Endothelial cell of umbilical vein (primary cell): ENCODE measurements around the gene RFFL.

Experiments
- EZH2 ChIP-seq: IDR thresholded peaks from 2 replicates; pipeline ENCODE4 v1.6.1; 2012; ENCODE audit warnings: borderline replicate concordance, low read depth, mild to moderate bottlenecking, moderate library complexity, low read length, inconsistent platforms; ENCODE audit not compliant: severe bottlenecking
- GATA2 ChIP-seq: IDR thresholded peaks from 2 replicates; pipeline ENCODE4 v1.7.0; 2011; ENCODE audit warnings: low read depth, mild to moderate bottlenecking, moderate library complexity, mixed read lengths, low read length; ENCODE audit not compliant: insufficient read length, insufficient read depth
- JUN ChIP-seq: IDR thresholded peaks from 2 replicates; pipeline ENCODE4 v1.6.1; 2011; ENCODE audit warnings: borderline replicate concordance, low read depth; ENCODE audit not compliant: insufficient read length, insufficient read depth
- MYC ChIP-seq: IDR thresholded peaks from one replicate; pipeline ENCODE4 v1.6.1; 2011; ENCODE audit warnings: mild to moderate bottlenecking, low read depth, low read length
- POLR2A ChIP-seq: IDR thresholded peaks from 2 replicates; pipeline ENCODE4 v1.6.1; 2012; ENCODE audit warnings: low read depth, mild to moderate bottlenecking, control low read depth, low read length
- POLR2AphosphoS5 ChIP-seq: IDR thresholded peaks from 2 replicates; pipeline ENCODE4 v1.6.1; 2012; ENCODE audit warnings: low read depth, mild to moderate bottlenecking, control low read depth, low read length, moderate library complexity; ENCODE audit not compliant: insufficient read depth
- TF ChIP-seq, protein P1 (sequence below), 2 donors: IDR thresholded peaks; 1 replicate in 1 of 2; 2 replicates in 1 of 2; pipeline ENCODE4 v1.5.1; 2011; ENCODE audit warnings: low read length in 2 of 2, mild to moderate bottlenecking in 2 of 2, moderate library complexity in 2 of 2, control low read depth in 1 of 2, inconsistent platforms in 1 of 2, low read depth in 1 of 2; ENCODE audit not compliant: insufficient read depth in 1 of 2; ENCODE audit errors: extremely low read depth in 1 of 2
- TF ChIP-seq, protein P2 (sequence below): IDR thresholded peaks from 2 replicates; pipeline ENCODE4 v1.6.1; 2011; ENCODE audit not compliant: insufficient read depth, insufficient read length

DNA sequence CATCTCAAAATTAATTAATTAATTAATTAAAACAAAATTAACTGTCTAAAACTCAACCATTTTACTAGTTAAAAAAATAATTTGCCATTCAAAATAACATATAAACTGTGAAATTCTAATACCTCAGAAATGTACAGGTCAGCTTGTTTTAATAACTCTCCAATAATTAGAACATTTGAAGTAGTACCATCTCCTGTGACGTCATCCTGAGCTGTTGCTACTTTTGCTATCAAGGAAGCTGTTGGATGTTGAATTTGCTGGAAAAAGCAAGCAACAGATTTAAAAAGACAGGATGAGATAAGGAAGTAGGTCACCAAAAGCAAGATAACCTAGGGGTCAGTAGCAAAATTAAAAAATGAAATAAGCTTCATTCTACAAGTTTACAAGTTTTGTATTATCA, 105.1 kb downstream of the RFFL start:
- TF ChIP-seq, protein P1, sequence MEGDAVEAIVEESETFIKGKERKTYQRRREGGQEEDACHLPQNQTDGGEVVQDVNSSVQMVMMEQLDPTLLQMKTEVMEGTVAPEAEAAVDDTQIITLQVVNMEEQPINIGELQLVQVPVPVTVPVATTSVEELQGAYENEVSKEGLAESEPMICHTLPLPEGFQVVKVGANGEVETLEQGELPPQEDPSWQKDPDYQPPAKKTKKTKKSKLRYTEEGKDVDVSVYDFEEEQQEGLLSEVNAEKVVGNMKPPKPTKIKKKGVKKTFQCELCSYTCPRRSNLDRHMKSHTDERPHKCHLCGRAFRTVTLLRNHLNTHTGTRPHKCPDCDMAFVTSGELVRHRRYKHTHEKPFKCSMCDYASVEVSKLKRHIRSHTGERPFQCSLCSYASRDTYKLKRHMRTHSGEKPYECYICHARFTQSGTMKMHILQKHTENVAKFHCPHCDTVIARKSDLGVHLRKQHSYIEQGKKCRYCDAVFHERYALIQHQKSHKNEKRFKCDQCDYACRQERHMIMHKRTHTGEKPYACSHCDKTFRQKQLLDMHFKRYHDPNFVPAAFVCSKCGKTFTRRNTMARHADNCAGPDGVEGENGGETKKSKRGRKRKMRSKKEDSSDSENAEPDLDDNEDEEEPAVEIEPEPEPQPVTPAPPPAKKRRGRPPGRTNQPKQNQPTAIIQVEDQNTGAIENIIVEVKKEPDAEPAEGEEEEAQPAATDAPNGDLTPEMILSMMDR (IDR thresholded peaks at IDR 0.05; ENCODE audit: extremely low read depth in 1 of 2, insufficient read depth in 1 of 2, low read depth in 1 of 2, low read length in 2 of 2), result no peak
- TF ChIP-seq POLR2A (no peak), POLR2AphosphoS5 (no peak), EZH2 (no peak), MYC (no peak), GATA2 (no peak), JUN (no peak)
- TF ChIP-seq, protein P2, sequence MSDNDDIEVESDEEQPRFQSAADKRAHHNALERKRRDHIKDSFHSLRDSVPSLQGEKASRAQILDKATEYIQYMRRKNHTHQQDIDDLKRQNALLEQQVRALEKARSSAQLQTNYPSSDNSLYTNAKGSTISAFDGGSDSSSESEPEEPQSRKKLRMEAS, result no peak
